ENCODE data around the gene SF3B3. TPM values are rescaled to one million over a fixed set of nuclear protein-coding genes. Genes with fewer than 3 reads are reported as not detected.
A peak's percentile ranks its signal among the peaks of the same experiment; 100 is the strongest.

SF3B3 gene
- total RNA-seq, 1 experiment from 2014 or later, result 133 TPM

DNA sequence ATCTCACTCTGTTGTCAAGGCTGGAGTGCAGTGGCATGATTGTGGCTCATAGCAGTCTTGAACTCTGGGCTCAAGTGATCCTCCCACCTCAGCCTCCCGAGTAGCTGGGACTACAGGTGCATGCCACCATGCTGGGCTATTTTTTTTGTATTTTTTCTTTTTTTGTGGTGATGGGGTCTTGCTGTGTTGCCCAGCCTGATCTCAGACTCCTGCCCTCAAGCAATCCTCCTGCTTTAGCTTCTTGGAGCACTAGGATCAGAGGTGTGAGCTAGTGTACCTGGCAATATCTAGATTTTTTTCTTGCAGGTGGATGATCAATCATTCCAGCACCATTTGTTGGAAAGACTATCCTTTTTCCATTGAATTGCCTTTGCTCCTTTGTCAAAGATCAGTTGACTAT, 69.9 kb downstream of the SF3B3 start:
- H2AFZ ChIP-seq (ENCODE audit: low read length), result no peak overlapping the region
- no TSS peak for BruUV-seq (replicated peaks)
- no peak overlapping the region for H3K27ac ChIP-seq (ENCODE audit: low read length)
- no peak overlapping the region for H3K4me3 ChIP-seq (ENCODE audit: low read length)
- ATAC-seq (no peak), DNase-seq (no peak)
- no peak overlapping the region for H3K9ac ChIP-seq (ENCODE audit: low read length)
- TF ChIP-seq EZH2 (IDR thresholded peaks at IDR 0.05; ENCODE audit: low read length, unreplicated experiment), result no peak
- no peak for TF ChIP-seq EZH2phosphoT487 (IDR thresholded peaks at IDR 0.05; ENCODE audit: borderline replicate concordance, low read length)
- TF ChIP-seq, protein P1, sequence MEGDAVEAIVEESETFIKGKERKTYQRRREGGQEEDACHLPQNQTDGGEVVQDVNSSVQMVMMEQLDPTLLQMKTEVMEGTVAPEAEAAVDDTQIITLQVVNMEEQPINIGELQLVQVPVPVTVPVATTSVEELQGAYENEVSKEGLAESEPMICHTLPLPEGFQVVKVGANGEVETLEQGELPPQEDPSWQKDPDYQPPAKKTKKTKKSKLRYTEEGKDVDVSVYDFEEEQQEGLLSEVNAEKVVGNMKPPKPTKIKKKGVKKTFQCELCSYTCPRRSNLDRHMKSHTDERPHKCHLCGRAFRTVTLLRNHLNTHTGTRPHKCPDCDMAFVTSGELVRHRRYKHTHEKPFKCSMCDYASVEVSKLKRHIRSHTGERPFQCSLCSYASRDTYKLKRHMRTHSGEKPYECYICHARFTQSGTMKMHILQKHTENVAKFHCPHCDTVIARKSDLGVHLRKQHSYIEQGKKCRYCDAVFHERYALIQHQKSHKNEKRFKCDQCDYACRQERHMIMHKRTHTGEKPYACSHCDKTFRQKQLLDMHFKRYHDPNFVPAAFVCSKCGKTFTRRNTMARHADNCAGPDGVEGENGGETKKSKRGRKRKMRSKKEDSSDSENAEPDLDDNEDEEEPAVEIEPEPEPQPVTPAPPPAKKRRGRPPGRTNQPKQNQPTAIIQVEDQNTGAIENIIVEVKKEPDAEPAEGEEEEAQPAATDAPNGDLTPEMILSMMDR (conservative IDR thresholded peaks at IDR 0.05; ENCODE audit: low read depth, low read length), result no peak
- no peaks in the 10 kb centered on the region for H3K9me2 ChIP-seq (replicated peaks; ENCODE audit: low read length)
- H3K4me1 ChIP-seq (ENCODE audit: insufficient read depth, low read length), result 0 out of 2 replicates have a peak, but pooled peaks cover under 1% of the 10 kb centered on the region
- CTCF ChIA-PET, result no interaction called here
- H3K27me3 ChIP-seq (ENCODE audit: low read length), result no peaks in the 10 kb centered on the region
- H3K36me3 ChIP-seq (ENCODE audit: low read depth, low read length), result no peaks in the 10 kb centered on the region
- intact Hi-C loops (cut with micrococcal nuclease), result no loop called here
- H3F3A ChIP-seq (ENCODE audit: low read length, unreplicated experiment), result no peaks in the 10 kb centered on the region
- H3K9me3 ChIP-seq (ENCODE audit: low read length), result no peaks in the 10 kb centered on the region
- POLR2A ChIA-PET (ENCODE audit: unreplicated experiment), result interaction anchor here (0.6 kb wide), 1 partner anchor 77 kb away, joined by 3 read pairs; no protein-coding TSS in a partner anchor
- H3K4me2 ChIP-seq (ENCODE audit: low read length), result no peak overlapping the region
- H3K79me2 ChIP-seq (ENCODE audit: low read length), result no peaks in the 10 kb centered on the region
- H4K20me1 ChIP-seq (ENCODE audit: low read length), result no peaks in the 10 kb centered on the region

DNA sequence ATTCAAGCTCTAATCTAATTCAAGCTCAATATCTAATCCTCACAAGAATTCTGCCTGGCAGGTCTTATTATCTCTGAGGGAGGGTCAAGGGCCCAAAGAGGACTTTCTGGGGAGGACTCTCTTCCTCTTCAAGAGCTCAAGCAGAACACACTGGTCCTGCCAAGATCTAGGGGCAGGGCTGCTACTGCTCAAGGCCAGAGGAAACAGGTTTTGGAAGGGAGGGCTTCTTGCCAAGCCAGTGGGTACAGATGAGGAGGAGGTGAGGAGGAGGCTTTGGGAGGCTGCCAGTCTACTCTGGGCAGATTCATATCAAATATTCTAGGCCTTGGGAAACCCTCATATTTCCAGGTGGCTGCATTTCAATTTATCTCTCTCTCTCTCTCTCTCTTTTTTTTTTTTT, 71.0 kb downstream of the SF3B3 start:
- H4K20me1 ChIP-seq (ENCODE audit: low read length), result no peaks in the 10 kb centered on the region
- H3K27ac ChIP-seq (ENCODE audit: low read length), result no peak overlapping the region
- no peak overlapping the region for H3K9ac ChIP-seq (ENCODE audit: low read length)
- H3K79me2 ChIP-seq (ENCODE audit: low read length), result no peaks in the 10 kb centered on the region
- BruUV-seq (replicated peaks), result no TSS peak
- H3K36me3 ChIP-seq (ENCODE audit: low read depth, low read length), result no peaks in the 10 kb centered on the region
- ATAC-seq (no peak), DNase-seq (peak; percentile 54)
- no peak overlapping the region for H2AFZ ChIP-seq (ENCODE audit: low read length)
- POLR2A ChIA-PET (ENCODE audit: unreplicated experiment), result no interaction called here
- H3K4me3 ChIP-seq (ENCODE audit: low read length), result no peak overlapping the region
- TF ChIP-seq EZH2phosphoT487 (IDR thresholded peaks at IDR 0.05; ENCODE audit: borderline replicate concordance, low read length) (no peak), EZH2 (IDR thresholded peaks at IDR 0.05; ENCODE audit: low read length, unreplicated experiment) (no peak)
- TF ChIP-seq, protein P1 (conservative IDR thresholded peaks at IDR 0.05; ENCODE audit: low read depth, low read length), result no peak
- no peaks in the 10 kb centered on the region for H3K4me1 ChIP-seq (ENCODE audit: insufficient read depth, low read length)
- no peaks in the 10 kb centered on the region for H3F3A ChIP-seq (ENCODE audit: low read length, unreplicated experiment)
- no peaks in the 10 kb centered on the region for H3K9me2 ChIP-seq (replicated peaks; ENCODE audit: low read length)
- H3K9me3 ChIP-seq (ENCODE audit: low read length), result no peaks in the 10 kb centered on the region
- H3K27me3 ChIP-seq (ENCODE audit: low read length), result no peaks in the 10 kb centered on the region
- intact Hi-C loops (cut with micrococcal nuclease), result no loop called here
- CTCF ChIA-PET, result no interaction called here
- no peak overlapping the region for H3K4me2 ChIP-seq (ENCODE audit: low read length)

DNA sequence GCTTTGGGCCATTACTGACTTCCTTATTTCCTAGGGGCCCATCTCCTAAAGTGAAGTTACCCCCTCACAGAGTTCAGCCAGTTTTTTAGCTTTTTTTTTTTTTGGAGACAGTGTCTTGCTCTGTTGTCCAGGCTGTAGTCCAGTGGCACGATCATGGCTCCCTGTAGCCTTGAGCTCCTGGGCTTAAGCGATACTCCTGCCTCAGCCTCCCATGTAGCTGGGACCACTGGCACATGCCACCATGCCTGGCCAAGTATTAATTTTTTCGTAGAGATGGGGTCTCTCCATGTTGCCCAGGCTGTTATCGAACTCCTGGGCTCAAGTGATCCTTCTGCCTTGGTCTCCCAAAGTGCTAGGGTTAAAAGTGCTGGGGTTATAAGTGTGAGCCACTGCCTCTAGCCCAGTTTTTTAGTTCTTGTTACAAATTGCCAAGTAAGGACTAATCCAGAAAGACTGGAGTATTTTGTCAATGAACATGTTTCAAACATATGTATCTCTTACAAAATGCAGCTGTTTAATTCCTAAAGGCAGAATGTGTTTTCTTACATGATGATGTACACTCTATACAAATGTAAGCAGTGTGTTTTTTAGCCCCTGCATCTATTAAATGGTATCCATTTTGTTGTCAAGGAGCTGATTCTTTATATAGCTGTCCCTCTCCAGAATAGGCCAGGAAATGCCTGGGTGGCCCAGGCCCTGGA, 73.7 kb downstream of the SF3B3 start:
- no peak overlapping the region for H2AFZ ChIP-seq (ENCODE audit: low read length)
- H3K4me1 ChIP-seq (ENCODE audit: insufficient read depth, low read length), result no peaks in the 10 kb centered on the region
- ATAC-seq (no peak), DNase-seq (no peak)
- BruUV-seq (replicated peaks), result no TSS peak
- H3K9ac ChIP-seq (ENCODE audit: low read length), result no peak overlapping the region
- TF ChIP-seq EZH2 (IDR thresholded peaks at IDR 0.05; ENCODE audit: low read length, unreplicated experiment) (no peak), EZH2phosphoT487 (IDR thresholded peaks at IDR 0.05; ENCODE audit: borderline replicate concordance, low read length) (no peak)
- TF ChIP-seq, protein P1 (conservative IDR thresholded peaks at IDR 0.05; ENCODE audit: low read depth, low read length), result no peak
- CTCF ChIA-PET, result no interaction called here
- H3K9me3 ChIP-seq (ENCODE audit: low read length), result no peaks in the 10 kb centered on the region
- POLR2A ChIA-PET (ENCODE audit: unreplicated experiment), result no interaction called here
- no peaks in the 10 kb centered on the region for H3K27me3 ChIP-seq (ENCODE audit: low read length)
- no peak overlapping the region for H3K4me3 ChIP-seq (ENCODE audit: low read length)
- H4K20me1 ChIP-seq (ENCODE audit: low read length), result no peaks in the 10 kb centered on the region
- no peaks in the 10 kb centered on the region for H3K36me3 ChIP-seq (ENCODE audit: low read depth, low read length)
- no peak overlapping the region for H3K4me2 ChIP-seq (ENCODE audit: low read length)
- no peaks in the 10 kb centered on the region for H3K9me2 ChIP-seq (replicated peaks; ENCODE audit: low read length)
- intact Hi-C loops (cut with micrococcal nuclease), result no loop called here
- no peak overlapping the region for H3K27ac ChIP-seq (ENCODE audit: low read length)
- H3F3A ChIP-seq (ENCODE audit: low read length, unreplicated experiment), result no peaks in the 10 kb centered on the region
- no peaks in the 10 kb centered on the region for H3K79me2 ChIP-seq (ENCODE audit: low read length)

All from PC-3 (cell line).